Colonic mucosa (tissue), 4 donors: ENCODE results near the gene GRIK4. TPM values are rescaled to one million over a fixed set of nuclear protein-coding genes. Genes with fewer than 3 reads are reported as not detected.
A peak's percentile ranks its signal among the peaks of the same experiment; 100 is the strongest.

ENCODE experiments used
- DNase-seq: peaks from one replicate; pipeline ENCODE4 v3.0.0-alpha.2; 2020
- H3K27ac ChIP-seq: fragments of 200-600 bp; one replicate; pipeline ENCODE4 v1.8.0; 2021
- H3K27me3 ChIP-seq: fragments of 200-600 bp; one replicate; pipeline ENCODE4 v1.8.0; 2021
- H3K36me3 ChIP-seq: fragments of 200-600 bp; one replicate; pipeline ENCODE4 v1.8.0; 2021
- H3K4me1 ChIP-seq: fragments of 200-600 bp; one replicate; pipeline ENCODE4 v1.8.0; 2021; ENCODE audit warnings: mild to moderate bottlenecking
- H3K4me3 ChIP-seq: fragments of 200-600 bp; one replicate; pipeline ENCODE4 v1.8.0; 2021
- H3K9ac ChIP-seq, 2 donors: one replicate each; pipeline ENCODE4 v1.7.0; 2013; ENCODE audit warnings: control low read depth in 2 of 2, low read depth in 2 of 2, low read length in 2 of 2
- H3K9me3 ChIP-seq: fragments of 200-600 bp; one replicate; pipeline ENCODE4 v1.8.0; 2021
- intact Hi-C: fragments of 100-400 bp; cut with DNase I; formaldehyde crosslinking; loops from one replicate; pipeline ENCODE4 v1.14.1; 2022
- total RNA-seq, 2 donors: library from RNA; stranded (reverse); fragmentation: NEBNext Ultra II Directional in 1 of 2; extraction: Animal tissue kit (Norgen Biotek cat#: 25700) in 1 of 2; gene quantifications; one replicate each; pipeline ENCODE4 v1.2.1, GENCODE V29; 2021
- TF ChIP-seq, protein P1 (sequence below): fragments of 200-600 bp; IDR thresholded peaks from one replicate; pipeline ENCODE4 v1.8.0; 2022; ENCODE audit warnings: antibody characterized with exemption, mild to moderate bottlenecking
- donor health status: healthy.
- donor health status: DM: no; HTN: no; CAD: no.
- donor health status: DM: no; HTN: no; CAD: no.

Gene GRIK4
- total RNA-seq, 2 donors from 2014 or later: 0.10 to 0.21 TPM

DNA sequence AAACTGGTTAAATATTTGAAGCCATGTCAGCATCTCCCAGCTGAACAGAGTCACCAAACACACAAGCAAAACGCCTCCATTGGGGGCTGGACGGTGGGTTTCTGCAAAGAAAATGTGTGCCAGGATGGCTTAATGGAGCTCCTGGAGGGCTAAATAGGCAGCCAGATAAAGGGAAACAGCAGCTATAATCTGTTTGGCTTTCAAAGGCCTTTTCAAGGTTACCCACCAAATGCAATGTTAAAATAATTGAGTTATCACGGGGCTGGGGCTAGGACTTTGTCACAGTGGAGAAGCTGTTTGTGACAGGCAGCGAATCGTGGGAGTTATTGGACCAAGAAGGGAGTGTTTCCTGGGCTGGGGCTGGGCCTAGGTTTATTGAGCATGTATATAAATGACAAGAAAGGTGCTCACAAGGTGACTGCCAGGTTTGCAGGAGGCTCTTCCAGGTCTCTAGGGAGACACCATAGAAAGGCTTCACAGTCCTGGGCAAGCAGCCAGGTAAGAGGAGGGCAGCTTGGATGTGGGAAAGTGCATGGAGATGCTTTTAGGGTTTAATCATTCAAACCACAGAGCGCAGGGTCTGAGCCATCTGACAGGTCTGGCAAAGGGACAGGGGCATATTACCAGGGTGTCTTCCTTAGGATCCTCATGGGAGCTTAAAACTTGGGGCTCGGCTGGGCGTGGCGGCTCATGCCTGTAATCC is 28.3 kb downstream of the GRIK4 start:
- H3K9ac ChIP-seq: no peak overlapping the region
- no peak overlapping the region for H3K27ac ChIP-seq
- H3K4me3 ChIP-seq: no peak overlapping the region
- H3K9me3 ChIP-seq: no peaks in the 10 kb centered on the region
- intact Hi-C loops: no loop called here
- H3K36me3 ChIP-seq: no peaks in the 10 kb centered on the region
- TF ChIP-seq, protein P1, sequence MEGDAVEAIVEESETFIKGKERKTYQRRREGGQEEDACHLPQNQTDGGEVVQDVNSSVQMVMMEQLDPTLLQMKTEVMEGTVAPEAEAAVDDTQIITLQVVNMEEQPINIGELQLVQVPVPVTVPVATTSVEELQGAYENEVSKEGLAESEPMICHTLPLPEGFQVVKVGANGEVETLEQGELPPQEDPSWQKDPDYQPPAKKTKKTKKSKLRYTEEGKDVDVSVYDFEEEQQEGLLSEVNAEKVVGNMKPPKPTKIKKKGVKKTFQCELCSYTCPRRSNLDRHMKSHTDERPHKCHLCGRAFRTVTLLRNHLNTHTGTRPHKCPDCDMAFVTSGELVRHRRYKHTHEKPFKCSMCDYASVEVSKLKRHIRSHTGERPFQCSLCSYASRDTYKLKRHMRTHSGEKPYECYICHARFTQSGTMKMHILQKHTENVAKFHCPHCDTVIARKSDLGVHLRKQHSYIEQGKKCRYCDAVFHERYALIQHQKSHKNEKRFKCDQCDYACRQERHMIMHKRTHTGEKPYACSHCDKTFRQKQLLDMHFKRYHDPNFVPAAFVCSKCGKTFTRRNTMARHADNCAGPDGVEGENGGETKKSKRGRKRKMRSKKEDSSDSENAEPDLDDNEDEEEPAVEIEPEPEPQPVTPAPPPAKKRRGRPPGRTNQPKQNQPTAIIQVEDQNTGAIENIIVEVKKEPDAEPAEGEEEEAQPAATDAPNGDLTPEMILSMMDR: no peak
- no peaks in the 10 kb centered on the region for H3K4me1 ChIP-seq
- no peaks in the 10 kb centered on the region for H3K27me3 ChIP-seq
- no peak for DNase-seq

DNA sequence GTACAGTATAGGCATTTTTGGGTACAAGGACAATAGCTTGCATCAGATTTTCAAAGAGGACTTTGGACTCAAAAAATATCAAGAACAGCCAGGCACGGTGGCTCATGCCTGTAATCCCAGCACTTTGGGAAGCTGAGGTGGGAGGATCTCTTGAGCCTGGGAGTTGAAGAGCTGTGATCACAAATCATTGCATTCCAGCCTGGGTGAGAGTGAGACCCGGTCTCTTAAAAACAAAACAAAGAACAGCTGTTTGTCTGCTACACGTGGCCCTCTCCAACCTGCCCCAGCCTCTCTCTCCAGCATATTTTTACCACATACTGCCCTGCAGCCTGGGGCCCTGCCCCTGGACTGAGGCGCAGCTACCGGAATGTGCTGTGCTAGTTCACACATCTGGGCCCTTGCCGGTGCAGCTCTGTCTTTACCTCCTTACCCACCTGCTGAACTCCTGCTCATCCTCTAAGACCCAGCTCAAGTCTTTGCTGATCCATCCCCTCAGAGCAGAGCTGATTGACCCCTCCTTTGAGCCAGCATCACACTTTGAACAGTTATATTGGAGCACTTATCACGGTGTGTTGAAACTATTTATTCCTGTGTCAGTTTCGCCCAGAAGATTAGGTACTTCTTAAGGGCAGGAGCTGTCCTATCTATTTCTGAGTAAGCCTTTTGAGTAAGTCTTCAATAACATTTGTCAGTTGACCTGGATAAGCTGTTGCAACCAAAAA is 29.4 kb downstream of the GRIK4 start:
- no peaks in the 10 kb centered on the region for H3K4me1 ChIP-seq
- no peak overlapping the region for H3K4me3 ChIP-seq
- TF ChIP-seq, protein P1: no peak
- DNase-seq: no peak
- no peak overlapping the region for H3K9ac ChIP-seq
- intact Hi-C loops: no loop called here
- H3K27me3 ChIP-seq: no peaks in the 10 kb centered on the region
- no peaks in the 10 kb centered on the region for H3K9me3 ChIP-seq
- H3K27ac ChIP-seq: no peak overlapping the region
- H3K36me3 ChIP-seq: no peaks in the 10 kb centered on the region

DNA sequence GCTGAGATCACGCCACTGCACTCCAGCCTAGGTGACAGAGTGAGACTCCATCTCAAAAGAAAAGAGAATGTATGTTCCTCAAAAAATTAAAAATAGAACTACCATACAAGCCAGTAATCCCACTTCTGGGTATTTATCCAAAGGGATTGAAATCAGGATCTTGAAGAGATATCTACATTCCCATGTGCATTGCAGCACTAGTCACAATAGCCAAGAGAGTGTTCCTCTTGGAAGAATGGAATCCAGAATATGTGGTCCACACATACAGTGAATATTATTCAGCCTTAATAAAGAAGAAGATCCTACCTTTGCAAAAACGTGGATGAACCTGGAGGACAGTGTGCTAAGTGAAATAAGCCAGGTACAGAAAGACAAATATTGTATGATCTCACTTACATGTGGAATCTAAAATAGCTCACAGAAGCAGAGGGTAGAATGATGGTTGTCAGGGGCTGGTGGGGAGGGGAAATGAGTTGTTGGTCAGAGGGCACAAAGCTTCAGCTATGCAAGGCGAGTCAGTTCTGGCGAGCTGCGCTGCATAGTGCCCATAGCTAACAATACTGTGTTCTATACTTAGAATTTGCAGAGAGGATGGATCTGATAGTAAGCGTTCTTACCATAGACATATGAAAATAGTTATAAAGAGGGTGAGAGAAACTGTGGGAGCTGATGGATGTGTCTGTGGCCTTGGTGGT is 32.1 kb downstream of the GRIK4 start:
- H3K36me3 ChIP-seq: no peaks in the 10 kb centered on the region
- TF ChIP-seq, protein P1: no peak
- H3K4me3 ChIP-seq: no peak overlapping the region
- H3K9me3 ChIP-seq: no peaks in the 10 kb centered on the region
- no peak overlapping the region for H3K9ac ChIP-seq
- H3K4me1 ChIP-seq: no peaks in the 10 kb centered on the region
- intact Hi-C loops: no loop called here
- no peaks in the 10 kb centered on the region for H3K27me3 ChIP-seq
- H3K27ac ChIP-seq: no peak overlapping the region
- DNase-seq: no peak

- no peaks in the 10 kb centered on the region for H3K9me3 ChIP-seq
- TF ChIP-seq, protein P1: no peak
- H3K36me3 ChIP-seq: no peaks in the 10 kb centered on the region
- no peak overlapping the region for H3K9ac ChIP-seq
- intact Hi-C loops: no loop called here
- DNase-seq: no peak
- H3K4me1 ChIP-seq: no peaks in the 10 kb centered on the region
- H3K4me3 ChIP-seq: no peak overlapping the region
- H3K27ac ChIP-seq: no peak overlapping the region
- peaks cover 3% of the 10 kb centered on the region for H3K27me3 ChIP-seq
Measured at GRCh38 chr11:120545813-120546212, 34.3 kb downstream of the GRIK4 start.

- Histone ChIP-seq H3K9me3 (no peaks in the 10 kb centered on the region), H3K4me3 (no peak overlapping the region), H3K36me3 (no peaks in the 10 kb centered on the region), H3K27me3 (peaks cover 3% of the 10 kb centered on the region), H3K4me1 (no peaks in the 10 kb centered on the region), H3K9ac (no peak overlapping the region), H3K27ac (no peak overlapping the region)
- DNase-seq: peak; percentile 55
- TF ChIP-seq, protein P1: no peak
- intact Hi-C loops: no loop called here
Measured at GRCh38 chr11:120546312-120547205, 35.0 kb downstream of the GRIK4 start.
